GM18861 (cell line): ENCODE results near the gene DENND6A.

Experiments
- ATAC-seq: cut with Tn5 transposase; IDR thresholded peaks from one replicate; pipeline ENCODE4 v1.9.1; 2021; ENCODE audit not compliant: unreplicated experiment

The DENND6A gene

GRCh38 chr3:57575966-57576626 lies 116.8 kb downstream of the DENND6A start:
- ATAC-seq, result no peak
